Measurements from ENCODE around the gene ARL5B. TPM values are rescaled to one million over a fixed set of nuclear protein-coding genes. Genes with fewer than 3 reads are reported as not detected.

ARL5B gene
- total and polyA plus RNA-seq, 8 donors, result 2.3 to 40.4 (median 3.9) TPM

- no peaks in the 10 kb centered on the region for H3K9me3 ChIP-seq
- DNase-seq, result peak in 1 of 2 donors; percentile 72
- WGBS, 5 donors, result 7 to 15% (median 12%) methylated on average over 23 of the region's 23 CpGs
These were observed 733 bp upstream of the ARL5B start for GRCh38 chr10:18658271-18659124.

GRCh38 chr10:18659819-18660535, 746 bp downstream of the ARL5B start:
- H3K9me3 ChIP-seq, result no peaks in the 10 kb centered on the region
- DNase-seq, result peak; percentile 53 to 89
- peaks cover 17 to 49% (median 35%) of the 10 kb centered on the region in 4 donors for H3K4me1 ChIP-seq
- H3K27me3 ChIP-seq, result no peaks in the 10 kb centered on the region
- 0 to 1% (median 0%) methylated on average over 23 of the region's 23 CpGs for WGBS, 5 donors
- TF ChIP-seq POLR2AphosphoS5 (IDR thresholded peaks at IDR 0.05), result peak in 2 of 3 donors; percentile 23 to 26
- no peak for TF ChIP-seq POLR2A (IDR thresholded peaks at IDR 0.05)
- no peak for TF ChIP-seq EP300 (IDR thresholded peaks at IDR 0.05)
- TF ChIP-seq CTCF (IDR thresholded peaks at IDR 0.05), result no peak
- intact Hi-C loops (cut with DNase I; ENCODE audit: low total_unique reads), result no loop called here
- H3K27ac ChIP-seq, result peak overlapping the region; percentile 93 to 98 (median 97)
- H3K36me3 ChIP-seq, result no peaks in the 10 kb centered on the region
- peak overlapping the region; percentile 66 to 91 (median 82) for H3K4me3 ChIP-seq

More at GRCh38 chr10:18658271-18659124, 733 bp upstream of the ARL5B start:
- peaks cover 17 to 43% (median 32%) of the 10 kb centered on the region in 4 donors for H3K4me1 ChIP-seq
- intact Hi-C loops (cut with DNase I; ENCODE audit: low total_unique reads), result no loop called here
- H3K27ac ChIP-seq, result peak overlapping the region; percentile 93 to 98 (median 97)
- TF ChIP-seq CTCF (IDR thresholded peaks at IDR 0.05), result no peak
- TF ChIP-seq POLR2AphosphoS5 (IDR thresholded peaks at IDR 0.05), result peak in 2 of 3 donors; percentile 42 to 48
- TF ChIP-seq POLR2A (IDR thresholded peaks at IDR 0.05), result no peak
- no peak for TF ChIP-seq EP300 (IDR thresholded peaks at IDR 0.05)
- no peaks in the 10 kb centered on the region for H3K27me3 ChIP-seq
- H3K4me3 ChIP-seq, result peak overlapping the region; percentile 66 to 91 (median 82)
- H3K36me3 ChIP-seq, result no peaks in the 10 kb centered on the region

- intact Hi-C loops (cut with DNase I; ENCODE audit: low total_unique reads), result no loop called here
- TF ChIP-seq CTCF (IDR thresholded peaks at IDR 0.05) (no peak), POLR2AphosphoS5 (IDR thresholded peaks at IDR 0.05) (no peak), EP300 (IDR thresholded peaks at IDR 0.05) (no peak)
- Histone ChIP-seq H3K36me3 (no peaks in the 10 kb centered on the region), H3K9me3 (no peaks in the 10 kb centered on the region), H3K27me3 (no peaks in the 10 kb centered on the region), H3K27ac (peak overlapping the region in 2 of 5 donors; percentile 98), H3K4me1 (peaks cover 24 to 59% (median 43%) of the 10 kb centered on the region in 4 donors), H3K4me3 (peak overlapping the region; percentile 66 to 91 (median 82))
- 80 to 85% (median 84%) methylated on average over 19 of the region's 19 CpGs for WGBS, 5 donors
- no peak for DNase-seq
These were observed 1.7 kb downstream of the ARL5B start for GRCh38 chr10:18660816-18661431.

Measured in stomach (tissue), 9 donors.